ENCODE results near the gene RABEP2. TPM values are rescaled to one million over a fixed set of nuclear protein-coding genes. Genes with fewer than 3 reads are reported as not detected.
"Not testable (repeated sequence)": the region's sequence is repeated elsewhere in the genome, so short reads cannot be mapped to it uniquely, and the experiment has no call there.

Gene RABEP2
- total RNA-seq, 1 experiment from 2014 or later, result 40.2 TPM

GRCh38 chr16:28882551-28883160 lies 42.4 kb downstream of the RABEP2 start:
- TF ChIP-seq EZH2phosphoT487 (IDR thresholded peaks at IDR 0.05; ENCODE audit: borderline replicate concordance, low read length) (no peak), CTCF (conservative IDR thresholded peaks at IDR 0.05; ENCODE audit: low read depth, low read length) (no peak), EZH2 (IDR thresholded peaks at IDR 0.05; ENCODE audit: low read length, unreplicated experiment) (no peak)
- Histone ChIP-seq H3K4me2 (ENCODE audit: low read length) (no peak overlapping the region), H3K36me3 (ENCODE audit: low read depth, low read length) (no peaks in the 10 kb centered on the region), H3K4me1 (ENCODE audit: insufficient read depth, low read length) (peaks cover 8% of the 10 kb centered on the region; the same call in 1 of the 2 replicates), H4K20me1 (ENCODE audit: low read length) (no peaks in the 10 kb centered on the region), H3F3A (ENCODE audit: low read length, unreplicated experiment) (no peaks in the 10 kb centered on the region), H3K27me3 (ENCODE audit: low read length) (no peaks in the 10 kb centered on the region), H3K27ac (ENCODE audit: low read length) (no peak overlapping the region), H2AFZ (ENCODE audit: low read length) (no peak overlapping the region), H3K9ac (ENCODE audit: low read length) (no peak overlapping the region), H3K9me3 (ENCODE audit: low read length) (no peaks in the 10 kb centered on the region), H3K79me2 (ENCODE audit: low read length) (no peaks in the 10 kb centered on the region), H3K9me2 (replicated peaks; ENCODE audit: low read length) (no peaks in the 10 kb centered on the region), H3K4me3 (ENCODE audit: low read length) (no peak overlapping the region)
- ChIA-PET POLR2A (ENCODE audit: unreplicated experiment) (no interaction called here), CTCF (no interaction called here)
- BruUV-seq (replicated peaks), result no TSS peak
- no peak for DNase-seq
- intact Hi-C loops (cut with micrococcal nuclease), result no loop called here
- ATAC-seq, result no peak

GRCh38 chr16:28881565-28881964 lies 43.5 kb downstream of the RABEP2 start:
- H2AFZ ChIP-seq (ENCODE audit: low read length); POLR2A ChIA-PET (ENCODE audit: unreplicated experiment); H3K9me3 ChIP-seq (ENCODE audit: low read length); H3K4me1 ChIP-seq (ENCODE audit: insufficient read depth, low read length); H3K9me2 ChIP-seq (replicated peaks; ENCODE audit: low read length); H4K20me1 ChIP-seq (ENCODE audit: low read length); ATAC-seq; H3K9ac ChIP-seq (ENCODE audit: low read length); BruUV-seq (replicated peaks); DNase-seq; H3K4me3 ChIP-seq (ENCODE audit: low read length); H3K36me3 ChIP-seq (ENCODE audit: low read depth, low read length); H3F3A ChIP-seq (ENCODE audit: low read length, unreplicated experiment); H3K27ac ChIP-seq (ENCODE audit: low read length); intact Hi-C loops (cut with micrococcal nuclease); H3K27me3 ChIP-seq (ENCODE audit: low read length); H3K79me2 ChIP-seq (ENCODE audit: low read length); H3K4me2 ChIP-seq (ENCODE audit: low read length): not testable (repeated sequence)
- CTCF ChIA-PET, result interaction anchor here (0.7 kb wide), 1 partner anchor 96 kb away, joined by 6 read pairs; no protein-coding TSS in a partner anchor

GRCh38 chr16:28880955-28881354 lies 44.1 kb downstream of the RABEP2 start:
- no TSS peak for BruUV-seq (replicated peaks)
- no peak for ATAC-seq
- TF ChIP-seq CTCF (conservative IDR thresholded peaks at IDR 0.05; ENCODE audit: low read depth, low read length) (no peak), EZH2phosphoT487 (IDR thresholded peaks at IDR 0.05; ENCODE audit: borderline replicate concordance, low read length) (no peak), EZH2 (IDR thresholded peaks at IDR 0.05; ENCODE audit: low read length, unreplicated experiment) (no peak)

More at GRCh38 chr16:28880955-28881354, 44.1 kb downstream of the RABEP2 start:
- no peaks in the 10 kb centered on the region for H3K36me3 ChIP-seq (ENCODE audit: low read depth, low read length)
- peaks cover 8% of the 10 kb centered on the region; the same call in 1 of the 2 replicates for H3K4me1 ChIP-seq (ENCODE audit: insufficient read depth, low read length)
- no peaks in the 10 kb centered on the region for H3K27me3 ChIP-seq (ENCODE audit: low read length)
- no peaks in the 10 kb centered on the region for H3F3A ChIP-seq (ENCODE audit: low read length, unreplicated experiment)
- H3K79me2 ChIP-seq (ENCODE audit: low read length), result no peaks in the 10 kb centered on the region
- ChIA-PET CTCF (interaction anchor here (0.7 kb wide), 1 partner anchor 97 kb away, joined by 6 read pairs; no protein-coding TSS in a partner anchor), POLR2A (ENCODE audit: unreplicated experiment) (no interaction called here)
- H2AFZ ChIP-seq (ENCODE audit: low read length), result no peak overlapping the region
- H3K9ac ChIP-seq (ENCODE audit: low read length), result no peak overlapping the region
- H3K27ac ChIP-seq (ENCODE audit: low read length), result no peak overlapping the region
- no peaks in the 10 kb centered on the region for H4K20me1 ChIP-seq (ENCODE audit: low read length)
- H3K4me2 ChIP-seq (ENCODE audit: low read length), result no peak overlapping the region
- intact Hi-C loops (cut with micrococcal nuclease), result no loop called here
- H3K9me2 ChIP-seq (replicated peaks; ENCODE audit: low read length), result no peaks in the 10 kb centered on the region
- DNase-seq, result no peak
- H3K4me3 ChIP-seq (ENCODE audit: low read length), result no peak overlapping the region
- no peaks in the 10 kb centered on the region for H3K9me3 ChIP-seq (ENCODE audit: low read length)

Data from PC-3 (cell line).